NCI-H748 (cell line): ENCODE measurements around the gene CBX5.
"Not testable (repeated sequence)": the region's sequence is repeated elsewhere in the genome, so short reads cannot be mapped to it uniquely, and the experiment has no call there.

Experiments
- DNase-seq: peaks from one replicate; lab custom pipeline; 2025; ENCODE audit not compliant: unreplicated experiment; lab: John Stamatoyannopoulos, UW

The CBX5 gene

GRCh38 chr12:54200412-54200811 lies 79.5 kb downstream of the CBX5 start:
- DNase-seq, result no peak

GRCh38 chr12:54199917-54200316 lies 80.0 kb downstream of the CBX5 start:
- no peak for DNase-seq

DNA sequence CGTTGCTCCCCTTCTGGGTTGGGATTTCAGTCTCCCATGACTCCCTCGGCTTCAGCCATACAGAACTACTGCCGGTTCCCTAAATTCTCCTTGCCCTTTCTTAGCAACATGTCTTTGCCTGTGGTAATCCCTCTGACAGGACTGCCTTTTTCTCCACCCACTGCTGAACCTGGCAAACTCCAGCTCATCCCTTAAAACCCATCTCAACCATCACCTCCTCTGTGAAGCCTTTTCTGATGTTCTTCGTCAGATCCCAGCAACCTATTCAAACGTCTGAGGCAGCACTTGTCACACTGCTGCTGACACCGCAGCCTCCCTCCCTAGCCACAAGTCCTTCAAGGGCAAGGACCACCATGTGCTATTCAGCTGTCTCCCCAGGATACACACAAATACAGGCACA lies 80.9 kb downstream of the CBX5 start:
- DNase-seq, result no peak

DNA sequence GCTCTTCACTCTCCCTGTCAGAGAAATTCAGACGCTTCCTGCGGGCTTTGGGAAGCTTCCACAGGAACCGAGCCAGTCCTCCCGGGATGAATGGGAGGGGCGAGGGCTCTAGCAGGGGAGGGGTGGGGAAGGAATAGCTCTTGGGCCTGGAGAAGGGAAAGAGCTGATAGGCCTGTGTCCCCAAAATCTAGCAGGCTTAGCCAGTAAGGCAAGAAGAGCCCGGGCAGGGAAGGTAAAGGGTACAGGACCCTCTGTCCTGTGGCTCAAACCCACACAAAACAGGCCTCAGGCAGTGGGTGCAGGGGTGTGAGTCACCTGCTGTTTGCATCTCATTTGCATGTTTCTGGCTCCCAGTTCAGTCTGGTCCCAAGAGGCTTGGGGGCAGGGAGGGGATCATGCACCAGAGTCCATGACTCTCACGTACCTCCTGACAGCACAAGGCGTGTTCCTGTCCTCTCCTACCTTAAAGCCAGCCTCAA lies 82.5 kb downstream of the CBX5 start:
- no peak for DNase-seq

- DNase-seq, result no peak
These were observed 82.9 kb downstream of the CBX5 start for GRCh38 chr12:54197010-54197409.

DNA sequence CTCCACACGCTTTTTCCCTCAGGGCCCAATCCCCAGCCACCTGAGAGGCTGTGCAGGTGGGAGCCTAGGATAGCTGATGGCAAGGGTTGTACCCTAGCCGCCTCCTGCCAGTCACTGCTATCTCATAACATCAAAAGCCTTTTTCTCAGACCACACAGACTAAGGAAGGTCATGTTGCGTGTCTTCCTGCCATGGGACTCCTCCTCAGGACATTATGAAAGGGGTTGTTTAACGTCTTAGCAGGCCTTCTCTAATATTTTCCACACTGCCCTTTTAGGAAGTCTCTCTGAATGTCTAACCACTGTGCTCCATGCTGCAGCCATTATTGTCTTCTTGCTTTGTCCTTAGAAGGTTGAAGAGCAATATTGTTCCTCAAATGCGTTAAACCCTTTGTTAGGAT lies 83.5 kb downstream of the CBX5 start:
- DNase-seq, result no peak

- DNase-seq, result no peak
These were observed 84.1 kb downstream of the CBX5 start for GRCh38 chr12:54195737-54196347.

GRCh38 chr12:54195080-54195736 lies 84.7 kb downstream of the CBX5 start:
- DNase-seq, result no peak

- not testable (repeated sequence) for DNase-seq
These were observed 85.3 kb downstream of the CBX5 start for GRCh38 chr12:54194611-54195010.

DNA sequence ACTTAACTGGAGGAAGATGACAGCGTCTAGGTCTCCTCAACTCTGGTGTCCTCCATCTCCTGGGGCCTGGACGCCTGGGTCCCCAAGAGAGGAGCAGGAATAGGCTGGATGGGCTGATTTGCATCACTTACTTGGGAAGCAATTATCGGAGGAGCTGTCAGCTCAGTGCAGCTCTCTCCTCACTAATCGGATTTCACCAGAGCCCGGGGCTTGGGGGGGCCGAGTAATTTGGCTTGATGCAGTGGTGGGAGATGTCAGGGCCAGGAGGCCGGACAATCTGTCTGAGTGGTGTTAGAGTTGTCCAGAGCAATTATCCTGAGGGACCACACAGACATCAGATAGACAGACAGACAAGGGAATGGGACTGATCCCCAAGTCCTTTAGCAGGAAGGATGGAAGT lies 86.5 kb downstream of the CBX5 start:
- DNase-seq, result no peak

DNA sequence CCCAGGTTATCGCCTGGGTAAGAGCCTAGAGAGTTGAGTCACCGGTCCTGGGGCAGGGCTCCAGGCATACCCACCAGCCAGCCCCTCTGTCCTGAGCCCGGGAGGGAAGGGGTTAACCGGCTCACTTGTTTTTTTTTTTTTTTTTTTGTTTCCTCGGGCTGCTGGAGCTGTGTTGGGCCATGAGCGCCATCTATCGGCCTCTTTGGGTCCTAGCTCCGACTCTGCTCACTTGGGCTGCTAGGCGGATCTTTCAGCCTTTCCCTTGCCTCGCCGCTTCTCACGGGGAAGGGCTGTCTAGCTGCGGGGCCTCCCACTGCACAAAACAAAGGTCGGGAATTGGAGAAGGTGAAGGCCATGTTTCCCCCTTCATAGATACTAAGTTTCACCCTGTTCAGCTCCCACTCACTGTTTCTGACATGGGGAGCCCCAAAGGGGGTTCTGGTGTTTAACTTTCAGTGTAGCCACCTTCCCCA lies 88.3 kb downstream of the CBX5 start:
- DNase-seq, result peak; percentile 80

- no peak for DNase-seq
These were observed 88.8 kb downstream of the CBX5 start for GRCh38 chr12:54191126-54191525.

DNA sequence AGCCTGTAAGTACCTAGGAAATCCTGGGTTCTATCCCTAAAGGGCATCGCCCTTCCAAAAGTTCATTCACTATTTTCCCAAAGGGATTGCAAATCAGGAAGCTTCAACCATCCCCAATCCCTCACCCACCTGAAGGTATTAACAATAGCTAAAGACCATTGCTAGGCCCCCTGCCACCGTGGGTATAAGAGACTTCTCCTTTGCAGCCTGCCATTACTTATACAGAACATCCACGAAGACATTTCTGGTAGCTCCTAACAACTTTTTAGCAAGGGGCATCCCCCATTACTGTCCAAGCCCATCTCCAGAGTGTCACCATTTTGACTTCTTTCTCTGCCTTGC lies 90.8 kb downstream of the CBX5 start:
- no peak for DNase-seq

DNA sequence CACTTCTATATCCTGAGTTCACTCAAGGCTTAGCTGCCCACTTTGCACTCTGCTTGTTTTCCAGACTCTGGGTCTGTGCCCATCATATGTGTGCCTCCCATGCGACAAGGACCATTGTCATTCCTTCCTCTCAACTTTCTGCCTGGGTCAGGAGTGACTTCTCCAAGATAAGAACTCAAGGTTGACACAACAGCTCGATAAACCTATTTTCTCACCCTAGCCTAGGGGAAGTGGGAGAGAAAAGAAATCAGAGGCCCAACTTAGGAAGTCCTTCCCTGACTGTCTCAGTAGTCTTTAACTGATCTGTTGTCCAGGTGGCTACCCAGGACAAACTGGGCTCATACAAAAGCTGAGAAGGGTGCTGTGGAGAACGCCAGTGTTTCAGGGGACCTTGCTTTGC lies 92.8 kb downstream of the CBX5 start:
- no peak for DNase-seq

DNA sequence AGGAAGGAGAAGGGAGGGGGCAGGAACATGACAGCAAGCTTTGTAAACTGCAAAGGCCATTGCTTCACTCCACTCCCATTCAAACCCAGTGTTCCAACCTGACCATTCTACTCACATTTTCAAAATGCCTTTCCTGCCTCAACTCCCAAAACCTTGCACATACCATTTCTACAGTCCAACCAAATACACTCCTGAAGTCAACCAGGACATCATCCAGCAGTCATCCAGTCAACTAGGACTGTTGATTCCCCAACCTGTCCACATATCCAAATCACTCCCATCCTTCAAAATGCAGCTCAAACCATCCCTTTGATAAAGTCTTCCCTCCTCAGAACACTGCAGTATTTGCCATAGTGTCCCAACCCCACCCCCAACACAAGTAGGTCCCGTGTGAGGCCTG lies 94.0 kb downstream of the CBX5 start:
- no peak for DNase-seq

DNA sequence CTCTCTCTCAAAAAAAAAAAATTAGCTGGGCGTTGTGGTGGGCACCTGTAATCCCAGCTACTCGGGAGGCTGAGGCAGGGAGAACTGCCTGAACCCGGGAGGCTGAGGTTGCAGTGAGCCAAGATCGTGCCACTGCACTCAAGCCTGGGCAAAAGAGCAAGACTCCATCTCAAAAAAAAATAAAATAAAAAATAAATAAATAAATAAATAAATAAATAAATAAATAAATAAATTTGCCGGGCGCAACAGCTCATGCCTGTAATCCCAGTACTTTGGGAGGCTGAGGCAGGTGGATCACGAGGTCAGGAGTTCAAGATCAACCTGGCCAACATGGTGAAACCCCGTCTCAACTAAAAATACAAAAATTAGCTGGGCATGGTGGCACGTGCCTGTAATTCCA lies 94.6 kb downstream of the CBX5 start:
- DNase-seq, result not testable (repeated sequence)

DNA sequence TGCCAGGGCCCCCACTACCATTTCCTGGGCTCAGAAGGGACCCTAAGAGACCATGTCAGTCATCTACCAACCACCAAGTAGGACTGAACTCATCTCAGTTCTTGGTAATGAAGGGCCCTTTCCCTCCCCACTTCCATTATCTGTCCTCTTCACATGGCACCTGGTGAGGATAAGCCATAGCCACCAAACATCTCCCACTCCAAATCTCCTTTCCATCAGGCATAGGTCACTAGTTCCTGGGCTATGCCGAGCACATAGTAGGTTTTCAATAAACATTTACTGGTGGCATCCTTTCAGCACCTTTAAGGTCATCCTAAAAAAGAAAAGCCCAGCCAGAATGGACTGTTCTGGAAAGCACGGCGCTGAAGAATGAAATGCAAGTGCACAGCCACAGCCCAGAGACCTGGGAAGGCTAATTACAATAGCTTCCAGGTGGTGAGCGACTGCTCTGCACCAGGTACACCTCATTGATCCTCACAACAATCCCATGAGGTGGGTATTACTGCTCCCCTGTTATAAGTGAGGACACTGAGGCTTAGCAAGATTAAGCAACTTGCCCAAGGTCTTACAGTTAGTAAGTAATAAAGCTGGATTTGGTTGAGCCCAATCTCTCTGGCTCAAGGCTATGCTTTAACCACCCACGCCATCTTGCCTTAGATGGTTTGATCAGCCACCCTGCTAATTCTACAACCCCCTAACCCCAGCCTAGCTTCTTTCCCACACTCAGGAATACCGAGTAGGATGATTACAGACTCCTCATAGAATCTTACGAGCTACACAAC lies 95.7 kb downstream of the CBX5 start:
- no peak for DNase-seq

DNA sequence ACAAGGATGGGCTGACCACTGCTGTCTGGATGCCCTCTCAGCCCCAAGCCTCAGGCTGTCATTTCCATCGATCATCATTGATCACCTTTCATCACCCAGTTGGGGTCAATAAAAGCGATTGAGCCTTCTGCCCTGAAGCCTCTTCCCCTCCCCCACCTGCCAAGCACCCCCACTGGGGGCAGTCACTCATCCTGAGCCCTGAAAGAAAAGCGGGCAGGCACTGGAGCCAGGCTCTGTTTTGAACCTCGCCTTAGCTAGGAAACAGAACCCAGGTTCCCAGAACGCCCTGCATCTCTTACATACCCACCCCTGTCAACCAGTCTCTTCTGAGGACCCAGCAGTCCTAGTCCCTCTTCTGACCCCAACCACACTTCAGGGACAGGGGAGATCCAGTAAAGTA lies 96.9 kb downstream of the CBX5 start:
- DNase-seq, result no peak

DNA sequence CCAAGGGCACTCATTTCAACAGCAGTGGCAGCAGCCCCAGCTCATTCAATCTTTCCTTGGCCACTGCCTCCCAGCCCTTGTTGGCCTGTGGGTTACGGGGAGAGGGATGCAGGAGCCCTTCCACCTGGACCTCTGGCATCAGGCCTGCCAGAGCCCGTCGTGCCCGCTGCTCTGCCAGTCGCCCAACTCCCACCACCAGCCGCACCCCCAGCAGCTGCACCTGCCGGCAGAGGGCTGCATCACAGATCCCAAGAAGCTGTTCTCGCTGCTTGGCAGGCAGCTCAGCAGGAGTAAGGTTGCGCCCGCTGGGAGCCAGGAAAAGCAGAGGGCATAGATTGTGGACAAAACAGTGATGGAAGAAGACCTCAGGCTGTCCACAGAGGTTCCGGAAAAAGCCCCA lies 97.8 kb downstream of the CBX5 start:
- no peak for DNase-seq
